HepG2 (cell line): Measurements from ENCODE around the gene PIEZO1. TPM values are rescaled to one million over a fixed set of nuclear protein-coding genes. Genes with fewer than 3 reads are reported as not detected.

ENCODE experiments used
- ADNP ChIP-seq: sonication (generic); formaldehyde crosslinking; IDR thresholded peaks from 2 replicates; pipeline ENCODE4 v1.4.0; 2020; ENCODE audit warnings: missing genetic modification reagents
- ASH2L ChIP-seq: fragments of 300-600, 200-600 bp; sonication (generic); IDR thresholded peaks from 2 replicates; pipeline ENCODE4 v1.7.0; 2017; ENCODE audit warnings: low read depth, mild to moderate bottlenecking, moderate library complexity, mixed read lengths, low read length; ENCODE audit not compliant: insufficient read length
- ATM ChIP-seq: fragments of 450-650 bp; IDR thresholded peaks from 2 replicates; pipeline ENCODE4 v1.7.1; 2017; ENCODE audit warnings: mild to moderate bottlenecking, borderline replicate concordance
- CBX5 ChIP-seq: sonication (generic); formaldehyde crosslinking; IDR thresholded peaks from 2 replicates; pipeline ENCODE4 v1.4.0; 2020; ENCODE audit warnings: missing genetic modification reagents, borderline replicate concordance
- CCAR2 ChIP-seq: fragments of 200-400 bp; formaldehyde crosslinking; optimal IDR thresholded peaks from 2 replicates; pipeline ENCODE3; 2018; ENCODE audit warnings: low read depth, mild to moderate bottlenecking, low read length, moderate library complexity
- CEBPZ ChIP-seq: IDR thresholded peaks from 2 replicates; pipeline ENCODE4 v1.6.1; 2012; ENCODE audit warnings: low read length, improper control_type of control experiment
- EP300 ChIP-seq, 3 experiments: sonication (generic) in 1 of 3; formaldehyde crosslinking in 1 of 3; IDR thresholded peaks; 2 replicates each; pipeline versions ENCODE4 v1.5.1 to v1.6.1; 2011 to 2020; ENCODE audit warnings: low read depth in 2 of 3, low read length in 2 of 3, borderline replicate concordance in 1 of 3, improper control_type of control experiment in 1 of 3, mild to moderate bottlenecking in 1 of 3, missing genetic modification reagents in 1 of 3, moderate library complexity in 1 of 3
- FOXK1 ChIP-seq: sonication (generic); formaldehyde crosslinking; IDR thresholded peaks from 2 replicates; pipeline ENCODE4 v1.4.0; 2020; ENCODE audit warnings: low read depth, missing genetic modification reagents, borderline replicate concordance
- FOXK2 ChIP-seq: fragments of 450-650 bp; IDR thresholded peaks from 2 replicates; pipeline ENCODE4 v1.6.1; 2016
- ISL2 ChIP-seq: sonication (generic); formaldehyde crosslinking; IDR thresholded peaks from 2 replicates; pipeline ENCODE4 v1.5.0; 2020; ENCODE audit warnings: missing genetic modification reagents
- JDP2 ChIP-seq: sonication (generic); formaldehyde crosslinking; IDR thresholded peaks from 2 replicates; pipeline ENCODE4 v1.8.1; 2022; ENCODE audit warnings: missing genetic modification reagents, borderline replicate concordance
- KDM3A ChIP-seq: IDR thresholded peaks from 2 replicates; pipeline ENCODE4 v1.6.1; 2018; ENCODE audit warnings: low read depth, missing compliant biosample characterization
- POLR2A ChIP-seq, 2 experiments: IDR thresholded peaks; 2 replicates each; pipeline ENCODE4 v1.6.1; 2011; ENCODE audit warnings: low read depth in 2 of 2, low read length in 2 of 2, mild to moderate bottlenecking in 1 of 2, moderate library complexity in 1 of 2; ENCODE audit not compliant: insufficient read depth in 1 of 2
- SIN3A ChIP-seq: IDR thresholded peaks from 2 replicates; pipeline ENCODE4 v1.6.1; 2011; ENCODE audit warnings: low read depth, mild to moderate bottlenecking, control low read depth, low read length, borderline replicate concordance
- SNAPC4 ChIP-seq: sonication (generic); formaldehyde crosslinking; IDR thresholded peaks from 2 replicates; pipeline ENCODE4 v1.4.0; 2020; ENCODE audit warnings: mild to moderate bottlenecking, missing genetic modification reagents
- SRY ChIP-seq: sonication (generic); formaldehyde crosslinking; IDR thresholded peaks from 2 replicates; pipeline ENCODE4 v1.8.0; 2022; ENCODE audit warnings: mild to moderate bottlenecking, missing genetic modification reagents
- TBX3 ChIP-seq: fragments of 450-650 bp; IDR thresholded peaks from 2 replicates; pipeline ENCODE4 v1.6.1; 2017; ENCODE audit warnings: antibody characterized with exemption, mild to moderate bottlenecking, inconsistent platforms, borderline replicate concordance
- ZNF124 ChIP-seq: sonication (generic); formaldehyde crosslinking; IDR thresholded peaks from 2 replicates; pipeline ENCODE4 v1.4.0; 2020; ENCODE audit warnings: missing genetic modification reagents
- ZNF513 ChIP-seq: sonication (generic); formaldehyde crosslinking; conservative IDR thresholded peaks from 2 replicates; pipeline ENCODE4 v1.5.0; 2020; ENCODE audit warnings: missing genetic modification reagents
- ZNF589 ChIP-seq: sonication (generic); formaldehyde crosslinking; conservative IDR thresholded peaks from 2 replicates; pipeline ENCODE4 v1.8.0; 2022; ENCODE audit warnings: mild to moderate bottlenecking, moderate library complexity, missing genetic modification reagents
- polyA plus RNA-seq, 8 experiments: library from polyadenylated mRNA; depleted of rRNA in 3 of 8; stranded (reverse) in 7 of 8; unstranded in 1 of 8; fragments of >200 nt; fragmentation: Illumina TruSeq in 4 of 8; extraction: Trizol in 4 of 8; gene quantifications; 2 replicates each; pipeline versions ENCODE4 v1.2.1 to v1.2.3, GENCODE V29; 2011 to 2016; ENCODE audit warnings: low read depth in 4 of 8, missing spikeins in 1 of 8, mixed read lengths in 1 of 8; ENCODE audit not compliant: insufficient read depth in 1 of 8
- total RNA-seq, 5 experiments: library from RNA; depleted of rRNA; stranded (reverse); fragments of >200 nt; fragmentation: Illumina TruSeq; extraction: Trizol; gene quantifications; 2 replicates each; pipeline ENCODE4 v1.2.3, GENCODE V29; 2016; ENCODE audit warnings: low read depth in 1 of 5

PIEZO1 gene
- total and polyA plus RNA-seq, 2 of the 13 experiments (the other 11 are each of a cell fraction or from before 2014, with no cell fraction given): 67.9 to 85.0 TPM

- TF ChIP-seq SNAPC4 (CRISPR knock-in tag) (no peak), CBX5 (peak; percentile 63; the same call in 1 of the 2 replicates), SIN3A (peak; percentile 53; the same call in 1 of the 2 replicates), POLR2A (IDR thresholded peaks at IDR 0.05; ENCODE audit: insufficient read depth in 1 of 2, low read depth in 2 of 2, low read length in 2 of 2) (peak in 1 of 2 experiments; percentile 94; a peak in 2 of 4 replicates), TBX3 (no peak), CEBPZ (no peak), EP300 (IDR thresholded peaks at IDR 0.05; ENCODE audit: low read depth in 2 of 2, low read length in 2 of 2) (no peak), EP300 (CRISPR knock-in tag; IDR thresholded peaks at IDR 0.05; ENCODE audit: borderline replicate concordance) (peak; percentile 58; the same call in 1 of the 2 replicates), KDM3A (CRISPR knock-in tag) (peak; percentile 12; the same call in 1 of the 2 replicates), SRY (CRISPR knock-in tag) (no peak; the same call in 1 of the 2 replicates), ZNF589 (CRISPR knock-in tag) (peak; percentile 50), FOXK1 (no peak; the same call in 1 of the 2 replicates), ASH2L (peak; percentile 83), ATM (no peak), CCAR2 (no peak), ZNF124 (CRISPR knock-in tag) (no peak), ZNF513 (CRISPR knock-in tag) (0 out of 2 replicates have a peak, but pooled peaks have one; percentile 48), FOXK2 (no peak), ISL2 (peak; percentile 61; the same call in 1 of the 2 replicates), ADNP (CRISPR knock-in tag) (no peak), JDP2 (CRISPR knock-in tag) (no peak)
These were observed 26.9 kb upstream of the PIEZO1 start, which contains the start of gene APRT (continued) for GRCh38 chr16:88811769-88812512.
